Mesothelial cell of epicardium (in vitro differentiated cells): Measurements from ENCODE around the gene NAV3. TPM values are rescaled to one million over a fixed set of nuclear protein-coding genes. Genes with fewer than 3 reads are reported as not detected.

Experiments
- DNase-seq, 2 experiments: peaks; one replicate each; pipeline ENCODE4 v3.0.0; 2021; ENCODE audit warnings: low spot score in 2 of 2; ENCODE audit not compliant: unreplicated experiment in 2 of 2
- H3K27ac Mint-ChIP-seq: 2 replicates; pipeline ENCODE4 v1.8.0; 2021; ENCODE audit warnings: mixed read lengths
- H3K27me3 Mint-ChIP-seq: 2 replicates; pipeline ENCODE4 v1.8.0; 2021; ENCODE audit warnings: low read depth, mixed read lengths
- H3K36me3 Mint-ChIP-seq: 2 replicates; pipeline ENCODE4 v1.8.0; 2021; ENCODE audit warnings: mixed read lengths
- H3K4me1 Mint-ChIP-seq: 2 replicates; pipeline ENCODE4 v1.8.0; 2021; ENCODE audit warnings: mixed read lengths
- H3K4me3 Mint-ChIP-seq: 2 replicates; pipeline ENCODE4 v1.8.0; 2021; ENCODE audit warnings: mild to moderate bottlenecking, moderate library complexity, mixed read lengths
- H3K9me3 Mint-ChIP-seq: 2 replicates; pipeline ENCODE4 v1.8.0; 2021; ENCODE audit warnings: mixed read lengths
- CTCF ChIP-seq: fragments of 200-600 bp; sonication (generic); IDR thresholded peaks from one replicate; pipeline ENCODE4 v1.5.0; 2021; ENCODE audit warnings: antibody characterized with exemption; ENCODE audit not compliant: unreplicated experiment
- total RNA-seq: library from RNA; stranded (reverse); gene quantifications from 3 replicates; pipeline ENCODE4 v1.2.1, GENCODE V29; 2021

The NAV3 gene
- total RNA-seq, 1 donor from 2014 or later = 28.7 TPM

- Mint-ChIP-seq H3K36me3 (peaks cover 2% of the 10 kb centered on the region), H3K27ac (no peak overlapping the region), H3K4me3 (no peak overlapping the region), H3K27me3 (no peaks in the 10 kb centered on the region), H3K4me1 (peaks cover 25% of the 10 kb centered on the region), H3K9me3 (no peaks in the 10 kb centered on the region)
- no peak for DNase-seq
- TF ChIP-seq CTCF = no peak
These were observed 313.0 kb downstream of the NAV3 start for GRCh38 chr12:78143717-78144116.

DNA sequence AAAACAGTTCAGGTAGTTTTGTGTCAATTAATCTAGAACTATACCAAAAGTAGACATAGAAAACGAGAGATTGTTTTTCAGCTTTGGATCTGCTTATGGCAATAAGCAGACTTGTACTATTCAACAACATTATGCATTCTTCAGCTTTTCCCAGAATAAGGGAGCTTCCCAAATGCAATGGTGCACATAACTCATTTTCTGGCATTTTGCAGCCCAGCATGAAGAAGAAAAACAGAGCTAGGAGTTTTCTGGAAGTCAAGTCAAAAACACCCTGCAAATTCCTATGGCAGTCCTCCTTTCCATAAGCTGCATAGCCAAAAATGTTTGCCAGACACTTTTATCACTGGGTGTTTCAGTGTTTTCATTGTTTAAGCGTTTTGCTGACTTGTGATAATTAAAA lies 314.7 kb downstream of the NAV3 start:
- peak overlapping the region; percentile 47 for H3K27ac Mint-ChIP-seq
- no peak for TF ChIP-seq CTCF
- peaks cover 39% of the 10 kb centered on the region for H3K4me1 Mint-ChIP-seq
- H3K9me3 Mint-ChIP-seq = no peaks in the 10 kb centered on the region
- no peak for DNase-seq
- H3K27me3 Mint-ChIP-seq = no peaks in the 10 kb centered on the region
- H3K4me3 Mint-ChIP-seq = no peak overlapping the region
- no peaks in the 10 kb centered on the region for H3K36me3 Mint-ChIP-seq

DNA sequence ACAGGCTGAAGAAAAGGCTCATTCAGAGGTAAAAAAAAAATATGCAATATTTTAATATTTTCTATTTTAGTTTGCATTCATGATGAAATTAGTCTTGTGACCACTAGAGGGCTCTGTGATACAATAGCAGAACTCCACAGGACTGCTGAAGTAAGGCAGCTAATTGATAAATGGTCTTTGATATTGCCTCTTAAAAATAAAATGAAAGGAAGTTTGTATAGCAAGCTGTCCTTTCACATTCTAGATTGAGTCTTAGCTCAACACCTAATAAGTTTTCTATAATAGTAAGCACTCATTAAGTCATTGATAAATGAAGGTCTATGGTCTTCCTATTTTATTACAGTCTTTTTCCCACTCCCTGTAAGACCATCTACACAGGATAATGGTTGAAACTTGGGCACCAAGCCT lies 315.7 kb downstream of the NAV3 start:
- Mint-ChIP-seq H3K27ac (no peak overlapping the region), H3K4me1 (peaks cover 40% of the 10 kb centered on the region), H3K36me3 (no peaks in the 10 kb centered on the region), H3K27me3 (no peaks in the 10 kb centered on the region), H3K4me3 (no peak overlapping the region), H3K9me3 (no peaks in the 10 kb centered on the region)
- no peak for DNase-seq
- TF ChIP-seq CTCF = peak; percentile 84

DNA sequence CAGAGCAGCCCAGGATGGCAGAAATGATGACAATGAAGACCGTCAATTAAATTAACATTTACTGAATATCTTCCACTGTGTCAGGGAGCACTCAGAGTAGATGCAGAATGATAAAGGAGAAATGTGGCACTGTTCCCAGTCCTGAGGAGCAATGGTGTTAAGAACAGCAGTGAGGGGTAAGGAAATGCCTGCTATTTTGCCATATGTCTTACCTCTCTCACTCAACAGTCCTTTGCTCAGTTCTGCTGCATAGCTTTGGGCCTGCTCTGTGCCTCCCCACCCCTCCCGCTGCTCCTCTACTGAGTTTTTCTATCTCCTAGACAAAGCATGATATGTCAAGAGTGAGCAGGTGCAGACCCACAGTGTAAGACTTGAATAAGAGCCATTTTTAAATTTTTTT lies 318.8 kb downstream of the NAV3 start:
- peak overlapping the region; percentile 62 for H3K27ac Mint-ChIP-seq
- H3K4me3 Mint-ChIP-seq = no peak overlapping the region
- DNase-seq = no peak
- H3K4me1 Mint-ChIP-seq = peaks cover 40% of the 10 kb centered on the region
- no peaks in the 10 kb centered on the region for H3K27me3 Mint-ChIP-seq
- H3K36me3 Mint-ChIP-seq = no peaks in the 10 kb centered on the region
- TF ChIP-seq CTCF = no peak
- no peaks in the 10 kb centered on the region for H3K9me3 Mint-ChIP-seq

GRCh38 chr12:78155546-78155945 lies 324.9 kb downstream of the NAV3 start:
- no peak for TF ChIP-seq CTCF
- Mint-ChIP-seq H3K9me3 (peaks cover 11% of the 10 kb centered on the region), H3K4me1 (peaks cover 3% of the 10 kb centered on the region), H3K27ac (no peak overlapping the region), H3K36me3 (peaks cover 4% of the 10 kb centered on the region), H3K27me3 (no peaks in the 10 kb centered on the region), H3K4me3 (no peak overlapping the region)
- DNase-seq = no peak

GRCh38 chr12:78156751-78157150 lies 326.1 kb downstream of the NAV3 start:
- no peaks in the 10 kb centered on the region for H3K27me3 Mint-ChIP-seq
- H3K36me3 Mint-ChIP-seq = peaks cover 4% of the 10 kb centered on the region
- TF ChIP-seq CTCF = no peak
- DNase-seq = no peak
- peaks cover 11% of the 10 kb centered on the region for H3K9me3 Mint-ChIP-seq
- no peak overlapping the region for H3K4me3 Mint-ChIP-seq
- H3K4me1 Mint-ChIP-seq = peaks cover 5% of the 10 kb centered on the region
- H3K27ac Mint-ChIP-seq = no peak overlapping the region
